HTR-8/SVneo (cell line): ENCODE data around the gene WIPI1.
A peak's percentile ranks its signal among the peaks of the same experiment; 100 is the strongest.
"Not testable (repeated sequence)": the region's sequence is repeated elsewhere in the genome, so short reads cannot be mapped to it uniquely, and the experiment has no call there.

Experiments used
- DNase-seq: peaks from one replicate; pipeline ENCODE4 v3.0.0; 2011; ENCODE audit warnings: low spot score, mixed read lengths; ENCODE audit not compliant: insufficient read length
- FAIRE-seq: peaks from 2 replicates; lab custom pipeline; 2011; peaks lifted over from hg19 to GRCh38; lab: Jason Lieb, UNC

WIPI1 gene

GRCh38 chr17:68390888-68391545, 66.3 kb downstream of the WIPI1 start:
- no peak for DNase-seq
- FAIRE-seq, result no peak

GRCh38 chr17:68389041-68389440, 68.3 kb downstream of the WIPI1 start:
- DNase-seq (no peak), FAIRE-seq (no peak)

GRCh38 chr17:68387435-68388218, 69.7 kb downstream of the WIPI1 start:
- DNase-seq, result no peak
- no peak for FAIRE-seq

GRCh38 chr17:68385490-68386215, 71.6 kb downstream of the WIPI1 start:
- FAIRE-seq, result no peak
- DNase-seq, result no peak

GRCh38 chr17:68384941-68385340, 72.4 kb downstream of the WIPI1 start:
- DNase-seq, result no peak
- FAIRE-seq, result no peak

- no peak for DNase-seq
- FAIRE-seq, result no peak
Measured at GRCh38 chr17:68384471-68384870, 72.8 kb downstream of the WIPI1 start.

GRCh38 chr17:68383443-68384321, 73.6 kb downstream of the WIPI1 start:
- FAIRE-seq (peak; percentile 55), DNase-seq (peak; percentile 68)

GRCh38 chr17:68383120-68383442, 74.2 kb downstream of the WIPI1 start:
- no peak for DNase-seq
- no peak for FAIRE-seq

- no peak for FAIRE-seq
- DNase-seq, result no peak
Measured at GRCh38 chr17:68382582-68383085, 74.7 kb downstream of the WIPI1 start.

- FAIRE-seq (peak; percentile 42), DNase-seq (peak; percentile 90)
Measured at GRCh38 chr17:68381076-68381900, 76.0 kb downstream of the WIPI1 start.

GRCh38 chr17:68379692-68380677, 77.3 kb downstream of the WIPI1 start:
- DNase-seq (no peak), FAIRE-seq (no peak)

GRCh38 chr17:68379177-68379510, 78.2 kb downstream of the WIPI1 start:
- FAIRE-seq, result no peak
- DNase-seq, result no peak

- DNase-seq (peak; percentile 81), FAIRE-seq (no peak)
Measured at GRCh38 chr17:68378268-68379176, 78.8 kb downstream of the WIPI1 start.

- FAIRE-seq (no peak), DNase-seq (peak; percentile 28)
Measured at GRCh38 chr17:68377771-68378267, 79.5 kb downstream of the WIPI1 start.

GRCh38 chr17:68376178-68376577, 81.1 kb downstream of the WIPI1 start:
- not testable (repeated sequence) for DNase-seq

GRCh38 chr17:68375566-68375965, 81.7 kb downstream of the WIPI1 start:
- no peak for DNase-seq

More at GRCh38 chr17:68376178-68376577, 81.1 kb downstream of the WIPI1 start:
- not testable (repeated sequence) for FAIRE-seq

More at GRCh38 chr17:68375566-68375965, 81.7 kb downstream of the WIPI1 start:
- no peak for FAIRE-seq
